GM23338 (cell line): Measurements from ENCODE around the gene ABHD14A. TPM values are rescaled to one million over a fixed set of nuclear protein-coding genes. Genes with fewer than 3 reads are reported as not detected.

Source experiments
- ATAC-seq: fragments of 200-7000 bp; cut with Tn5 transposase; 3 replicates; pipeline ENCODE4 v1.9.1; 2020
- DNase-seq: peaks from one replicate; pipeline ENCODE4 v3.0.0-alpha.2; 2015; ENCODE audit warnings: low spot score
- H2AFZ ChIP-seq: fragments of 200-600 bp; sonication (generic); 2 replicates; pipeline ENCODE4 v1.8.0; 2016; ENCODE audit warnings: antibody characterized with exemption, mild to moderate bottlenecking, moderate library complexity
- H3F3A ChIP-seq: fragments of 200-600 bp; sonication (generic); replicated peaks from 2 replicates; pipeline ENCODE4 v1.8.0; 2017; ENCODE audit warnings: antibody characterized with exemption, mixed run types, low read depth
- H3K27ac ChIP-seq: fragments of 200-600 bp; sonication (generic); 2 replicates; pipeline ENCODE4 v1.6.1; 2016; ENCODE audit warnings: low read depth
- H3K27me3 ChIP-seq: fragments of 200-600 bp; sonication (generic); 2 replicates; pipeline ENCODE4 v1.8.0; 2016; ENCODE audit warnings: mild to moderate bottlenecking, mixed run types, moderate library complexity; ENCODE audit not compliant: insufficient read depth
- H3K36me3 ChIP-seq: fragments of 200-600 bp; sonication (generic); 2 replicates; pipeline ENCODE4 v1.8.0; 2016; ENCODE audit warnings: mild to moderate bottlenecking; ENCODE audit not compliant: insufficient read depth
- H3K4me1 ChIP-seq: fragments of 200-600 bp; sonication (generic); 2 replicates; pipeline ENCODE4 v1.8.0; 2016; ENCODE audit warnings: mild to moderate bottlenecking, moderate library complexity; ENCODE audit not compliant: insufficient read depth
- H3K4me2 ChIP-seq: fragments of 200-600 bp; sonication (generic); 2 replicates; pipeline ENCODE4 v1.7.1; 2017; ENCODE audit warnings: mixed run types
- H3K4me3 ChIP-seq: fragments of 200-600 bp; sonication (generic); 2 replicates; pipeline ENCODE4 v1.6.1; 2016; ENCODE audit warnings: mixed run types
- H3K79me2 ChIP-seq: fragments of 200-600 bp; sonication (generic); replicated peaks from 2 replicates; pipeline ENCODE4 v1.8.0; 2017; ENCODE audit warnings: mild to moderate bottlenecking; ENCODE audit not compliant: insufficient read depth
- H3K9me2 ChIP-seq: fragments of 200-600 bp; sonication (generic); 2 replicates; pipeline ENCODE4 v1.8.0; 2017; ENCODE audit not compliant: insufficient read depth
- H4K20me1 ChIP-seq: fragments of 200-600 bp; sonication (generic); replicated peaks from 2 replicates; pipeline ENCODE4 v1.8.0; 2017; ENCODE audit warnings: mild to moderate bottlenecking; ENCODE audit not compliant: insufficient read depth
- H3K27ac Mint-ChIP-seq: 2 replicates; pipeline ENCODE4 v1.8.0; 2020; ENCODE audit warnings: inconsistent platforms, mild to moderate bottlenecking, moderate library complexity, mixed read lengths
- H3K27me3 Mint-ChIP-seq: 3 replicates; pipeline ENCODE4 v1.8.0; 2022; ENCODE audit warnings: low read depth, mild to moderate bottlenecking, moderate library complexity, mixed read lengths, inconsistent platforms; ENCODE audit not compliant: insufficient read depth, poor library complexity
- H3K36me3 Mint-ChIP-seq: 3 replicates; pipeline ENCODE4 v1.8.0; 2021; ENCODE audit warnings: low read depth, mild to moderate bottlenecking, inconsistent platforms, moderate library complexity, mixed read lengths
- H3K4me1 Mint-ChIP-seq: 3 replicates; pipeline ENCODE4 v1.8.0; 2020; ENCODE audit warnings: mild to moderate bottlenecking, inconsistent platforms, mixed read lengths
- H3K4me3 Mint-ChIP-seq: 3 replicates; pipeline ENCODE4 v1.8.0; 2021; ENCODE audit warnings: moderate library complexity, mild to moderate bottlenecking, inconsistent platforms, mixed read lengths
- H3K9me3 Mint-ChIP-seq: 3 replicates; pipeline ENCODE4 v1.8.0; 2020; ENCODE audit warnings: moderate library complexity, mild to moderate bottlenecking, inconsistent platforms, mixed read lengths
- CREB1 ChIP-seq: fragments of 250-450 bp; sonication (Bioruptor Pico); IDR thresholded peaks from 2 replicates; pipeline ENCODE4 v1.5.0; 2020; ENCODE audit warnings: low read depth, mild to moderate bottlenecking, moderate library complexity
- ETS1 ChIP-seq: IDR thresholded peaks from 2 replicates; pipeline ENCODE4 v1.6.1; 2016; ENCODE audit warnings: antibody characterized with exemption
- EZH2 ChIP-seq: fragments of 200-600 bp; sonication (generic); IDR thresholded peaks from one replicate; pipeline ENCODE4 v1.8.0; 2017; ENCODE audit warnings: antibody characterized with exemption, mild to moderate bottlenecking, low read depth; ENCODE audit not compliant: unreplicated experiment
- EZH2phosphoT487 ChIP-seq: fragments of 200-600 bp; sonication (generic); IDR thresholded peaks from one replicate; pipeline ENCODE4 v1.8.1; 2018; ENCODE audit warnings: antibody characterized with exemption; ENCODE audit not compliant: unreplicated experiment
- JUNB ChIP-seq: IDR thresholded peaks from one replicate; pipeline ENCODE4 v1.6.1; 2016; ENCODE audit warnings: antibody characterized with exemption; ENCODE audit not compliant: unreplicated experiment
- NANOG ChIP-seq: IDR thresholded peaks from 2 replicates; pipeline ENCODE4 v1.6.1; 2016; ENCODE audit warnings: antibody characterized with exemption, borderline replicate concordance
- POLR2AphosphoS5 ChIP-seq: IDR thresholded peaks from 2 replicates; pipeline ENCODE4 v1.6.1; 2016; ENCODE audit warnings: antibody characterized with exemption, low read depth
- STAT1 ChIP-seq: IDR thresholded peaks from one replicate; pipeline ENCODE4 v1.6.1; 2016; ENCODE audit warnings: antibody characterized with exemption; ENCODE audit not compliant: unreplicated experiment
- ZNF114 ChIP-seq: fragments of 250-450 bp; sonication (Bioruptor Pico); IDR thresholded peaks from 2 replicates; pipeline ENCODE4 v1.5.0; 2020; ENCODE audit warnings: mild to moderate bottlenecking, moderate library complexity
- ZNF331 ChIP-seq: fragments of 250-450 bp; sonication (Bioruptor Pico); IDR thresholded peaks from 2 replicates; pipeline ENCODE4 v1.5.0; 2020; ENCODE audit warnings: low read depth, mild to moderate bottlenecking, moderate library complexity
- ZNF462 ChIP-seq: fragments of 250-450 bp; sonication (Bioruptor Pico); IDR thresholded peaks from 2 replicates; pipeline ENCODE4 v1.5.0; 2020; ENCODE audit warnings: mild to moderate bottlenecking, moderate library complexity
- polyA plus RNA-seq: library from polyadenylated mRNA; unstranded; fragments of >200 nt; fragmentation: Nextera tagmentation; extraction: Ambion mirVana; gene quantifications from 2 replicates; pipeline ENCODE4 v1.2.1, GENCODE V29; 2016
- total RNA-seq: library from RNA; depleted of rRNA; stranded (reverse); fragments of >200 nt; shearing (Covaris generic); gene quantifications from 2 replicates; pipeline ENCODE4 v1.2.3, GENCODE V29; 2014
- TF ChIP-seq, protein P1 (sequence below), 2 experiments: fragments of 200-600 bp in 1 of 2; sonication (generic) in 1 of 2; conservative IDR thresholded peaks; 2 replicates each; pipeline versions ENCODE4 v1.5.1 to v1.6.1; 2016 to 2017; ENCODE audit warnings: antibody characterized with exemption in 2 of 2, low read depth in 2 of 2, mild to moderate bottlenecking in 2 of 2, moderate library complexity in 1 of 2
- TF ChIP-seq, protein P2 (sequence below): IDR thresholded peaks from one replicate; pipeline ENCODE4 v1.6.1; 2018; ENCODE audit warnings: antibody characterized with exemption; ENCODE audit not compliant: unreplicated experiment

Gene ABHD14A
- total and polyA plus RNA-seq, 2 experiments from 2014 or later, result 7.8 to 12.7 TPM

DNA sequence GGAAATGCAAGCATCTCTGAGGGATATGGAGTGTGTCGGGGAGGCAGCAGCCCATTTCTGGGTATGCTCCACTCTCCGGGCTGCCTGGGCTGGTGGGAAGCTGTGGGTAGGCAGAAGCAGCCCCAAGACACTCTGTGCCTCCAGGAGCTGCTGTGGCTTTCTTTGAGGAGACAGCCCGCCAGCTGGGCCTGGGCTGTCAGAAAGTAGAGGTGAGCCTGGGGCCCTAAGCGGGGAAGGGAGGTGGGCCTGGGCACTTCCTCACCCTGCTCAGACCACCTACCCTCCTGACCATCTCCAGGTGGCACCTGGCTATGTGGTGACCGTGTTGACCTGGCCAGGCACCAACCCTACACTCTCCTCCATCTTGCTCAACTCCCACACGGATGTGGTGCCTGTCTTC, 10.2 kb downstream of the ABHD14A start:
- H3K4me1 ChIP-seq, result peaks cover 15% of the 10 kb centered on the region
- H3K4me2 ChIP-seq, result no peak overlapping the region
- H3K27ac ChIP-seq, result no peak overlapping the region
- H4K20me1 ChIP-seq, result no peaks in the 10 kb centered on the region; the same call in 1 of the 2 replicates
- H2AFZ ChIP-seq, result no peak overlapping the region
- ATAC-seq (no peak), DNase-seq (no peak)
- H3K36me3 ChIP-seq, result no peaks in the 10 kb centered on the region
- peak overlapping the region; percentile 27 for H3K4me3 Mint-ChIP-seq
- H3K9me3 Mint-ChIP-seq, result no peaks in the 10 kb centered on the region
- H3K9me2 ChIP-seq, result no peaks in the 10 kb centered on the region
- H3K4me3 ChIP-seq, result no peak overlapping the region
- H3K27me3 Mint-ChIP-seq, result peaks cover 17% of the 10 kb centered on the region
- H3K27ac Mint-ChIP-seq, result no peak overlapping the region
- H3F3A ChIP-seq, result peaks cover 11% of the 10 kb centered on the region
- no peaks in the 10 kb centered on the region for H3K79me2 ChIP-seq
- H3K36me3 Mint-ChIP-seq, result 0 out of 3 replicates have a peak, but pooled peaks cover 3% of the 10 kb centered on the region
- TF ChIP-seq, protein P1, sequence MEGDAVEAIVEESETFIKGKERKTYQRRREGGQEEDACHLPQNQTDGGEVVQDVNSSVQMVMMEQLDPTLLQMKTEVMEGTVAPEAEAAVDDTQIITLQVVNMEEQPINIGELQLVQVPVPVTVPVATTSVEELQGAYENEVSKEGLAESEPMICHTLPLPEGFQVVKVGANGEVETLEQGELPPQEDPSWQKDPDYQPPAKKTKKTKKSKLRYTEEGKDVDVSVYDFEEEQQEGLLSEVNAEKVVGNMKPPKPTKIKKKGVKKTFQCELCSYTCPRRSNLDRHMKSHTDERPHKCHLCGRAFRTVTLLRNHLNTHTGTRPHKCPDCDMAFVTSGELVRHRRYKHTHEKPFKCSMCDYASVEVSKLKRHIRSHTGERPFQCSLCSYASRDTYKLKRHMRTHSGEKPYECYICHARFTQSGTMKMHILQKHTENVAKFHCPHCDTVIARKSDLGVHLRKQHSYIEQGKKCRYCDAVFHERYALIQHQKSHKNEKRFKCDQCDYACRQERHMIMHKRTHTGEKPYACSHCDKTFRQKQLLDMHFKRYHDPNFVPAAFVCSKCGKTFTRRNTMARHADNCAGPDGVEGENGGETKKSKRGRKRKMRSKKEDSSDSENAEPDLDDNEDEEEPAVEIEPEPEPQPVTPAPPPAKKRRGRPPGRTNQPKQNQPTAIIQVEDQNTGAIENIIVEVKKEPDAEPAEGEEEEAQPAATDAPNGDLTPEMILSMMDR (conservative IDR thresholded peaks at IDR 0.05; ENCODE audit: low read depth in 2 of 2), result no peak
- TF ChIP-seq JUNB, result no peak
- TF ChIP-seq POLR2AphosphoS5, result no peak
- TF ChIP-seq ETS1, result no peak
- no peak for TF ChIP-seq STAT1
- no peak for TF ChIP-seq EZH2phosphoT487
- TF ChIP-seq, protein P2, sequence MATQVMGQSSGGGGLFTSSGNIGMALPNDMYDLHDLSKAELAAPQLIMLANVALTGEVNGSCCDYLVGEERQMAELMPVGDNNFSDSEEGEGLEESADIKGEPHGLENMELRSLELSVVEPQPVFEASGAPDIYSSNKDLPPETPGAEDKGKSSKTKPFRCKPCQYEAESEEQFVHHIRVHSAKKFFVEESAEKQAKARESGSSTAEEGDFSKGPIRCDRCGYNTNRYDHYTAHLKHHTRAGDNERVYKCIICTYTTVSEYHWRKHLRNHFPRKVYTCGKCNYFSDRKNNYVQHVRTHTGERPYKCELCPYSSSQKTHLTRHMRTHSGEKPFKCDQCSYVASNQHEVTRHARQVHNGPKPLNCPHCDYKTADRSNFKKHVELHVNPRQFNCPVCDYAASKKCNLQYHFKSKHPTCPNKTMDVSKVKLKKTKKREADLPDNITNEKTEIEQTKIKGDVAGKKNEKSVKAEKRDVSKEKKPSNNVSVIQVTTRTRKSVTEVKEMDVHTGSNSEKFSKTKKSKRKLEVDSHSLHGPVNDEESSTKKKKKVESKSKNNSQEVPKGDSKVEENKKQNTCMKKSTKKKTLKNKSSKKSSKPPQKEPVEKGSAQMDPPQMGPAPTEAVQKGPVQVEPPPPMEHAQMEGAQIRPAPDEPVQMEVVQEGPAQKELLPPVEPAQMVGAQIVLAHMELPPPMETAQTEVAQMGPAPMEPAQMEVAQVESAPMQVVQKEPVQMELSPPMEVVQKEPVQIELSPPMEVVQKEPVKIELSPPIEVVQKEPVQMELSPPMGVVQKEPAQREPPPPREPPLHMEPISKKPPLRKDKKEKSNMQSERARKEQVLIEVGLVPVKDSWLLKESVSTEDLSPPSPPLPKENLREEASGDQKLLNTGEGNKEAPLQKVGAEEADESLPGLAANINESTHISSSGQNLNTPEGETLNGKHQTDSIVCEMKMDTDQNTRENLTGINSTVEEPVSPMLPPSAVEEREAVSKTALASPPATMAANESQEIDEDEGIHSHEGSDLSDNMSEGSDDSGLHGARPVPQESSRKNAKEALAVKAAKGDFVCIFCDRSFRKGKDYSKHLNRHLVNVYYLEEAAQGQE, result no peak
- TF ChIP-seq ZNF114, result no peak
- no peak for TF ChIP-seq CREB1 (CRISPR knock-in tag)
- TF ChIP-seq ZNF331 (CRISPR knock-in tag), result no peak
- TF ChIP-seq EZH2, result no peak
- TF ChIP-seq ZNF462 (CRISPR knock-in tag), result no peak
- no peak for TF ChIP-seq NANOG
- no peaks in the 10 kb centered on the region for H3K27me3 ChIP-seq
- H3K4me1 Mint-ChIP-seq, result peaks cover 26% of the 10 kb centered on the region
